Endometrium (tissue), 2 donors: ENCODE data around the gene RGS7.
"Not testable (repeated sequence)": the region's sequence is repeated elsewhere in the genome, so short reads cannot be mapped to it uniquely, and the experiment has no call there.

Source experiments
- FAIRE-seq: peaks from 2 replicates; lab custom pipeline; 2012; peaks lifted over from hg19 to GRCh38; lab: Jason Lieb, UNC
- donor health status: control.
- donor health status: control.

Gene RGS7

GRCh38 chr1:241271427-241271826 lies 85.6 kb downstream of the RGS7 start:
- FAIRE-seq, result no peak

GRCh38 chr1:241270016-241270415 lies 87.0 kb downstream of the RGS7 start:
- no peak for FAIRE-seq

- FAIRE-seq, result no peak
Observed at GRCh38 chr1:241269116-241269515, 87.9 kb downstream of the RGS7 start.

- no peak for FAIRE-seq
Observed at GRCh38 chr1:241266121-241266520, 90.9 kb downstream of the RGS7 start.

- FAIRE-seq, result no peak
Observed at GRCh38 chr1:241265428-241265827, 91.6 kb downstream of the RGS7 start.

- no peak for FAIRE-seq
Observed at GRCh38 chr1:241263346-241263745, 93.7 kb downstream of the RGS7 start.

- no peak for FAIRE-seq
Observed at GRCh38 chr1:241253471-241253870, 103.5 kb downstream of the RGS7 start.

GRCh38 chr1:241250465-241250864 lies 106.5 kb downstream of the RGS7 start:
- FAIRE-seq, result no peak

GRCh38 chr1:241240069-241240468 lies 116.9 kb downstream of the RGS7 start:
- no peak for FAIRE-seq

GRCh38 chr1:241237873-241238272 lies 119.1 kb downstream of the RGS7 start:
- no peak for FAIRE-seq

GRCh38 chr1:241235256-241235897 lies 121.6 kb downstream of the RGS7 start:
- no peak for FAIRE-seq

- FAIRE-seq, result no peak
Observed at GRCh38 chr1:241229711-241230110, 127.3 kb downstream of the RGS7 start.

GRCh38 chr1:241229216-241229615 lies 127.8 kb downstream of the RGS7 start:
- FAIRE-seq, result no peak

GRCh38 chr1:241228339-241228738 lies 128.7 kb downstream of the RGS7 start:
- FAIRE-seq, result no peak

- no peak for FAIRE-seq
Observed at GRCh38 chr1:241225741-241226140, 131.3 kb downstream of the RGS7 start.

GRCh38 chr1:241224189-241224588 lies 132.8 kb downstream of the RGS7 start:
- FAIRE-seq, result not testable (repeated sequence)

GRCh38 chr1:241222813-241223212 lies 134.2 kb downstream of the RGS7 start:
- FAIRE-seq, result not testable (repeated sequence)

GRCh38 chr1:241221319-241221718 lies 135.7 kb downstream of the RGS7 start:
- FAIRE-seq, result no peak

GRCh38 chr1:241220913-241221312 lies 136.1 kb downstream of the RGS7 start:
- not testable (repeated sequence) for FAIRE-seq

GRCh38 chr1:241219449-241219848 lies 137.6 kb downstream of the RGS7 start:
- no peak for FAIRE-seq

- no peak for FAIRE-seq
Observed at GRCh38 chr1:241217516-241217915, 139.5 kb downstream of the RGS7 start.

- no peak for FAIRE-seq
Observed at GRCh38 chr1:241215683-241216082, 141.3 kb downstream of the RGS7 start.

- no peak for FAIRE-seq
Observed at GRCh38 chr1:241215203-241215602, 141.8 kb downstream of the RGS7 start.

- FAIRE-seq, result no peak
Observed at GRCh38 chr1:241213139-241213538, 143.9 kb downstream of the RGS7 start.

- no peak for FAIRE-seq
Observed at GRCh38 chr1:241212628-241213027, 144.4 kb downstream of the RGS7 start.
